Measurements from ENCODE around the gene RNF152.

The RNF152 gene

DNA sequence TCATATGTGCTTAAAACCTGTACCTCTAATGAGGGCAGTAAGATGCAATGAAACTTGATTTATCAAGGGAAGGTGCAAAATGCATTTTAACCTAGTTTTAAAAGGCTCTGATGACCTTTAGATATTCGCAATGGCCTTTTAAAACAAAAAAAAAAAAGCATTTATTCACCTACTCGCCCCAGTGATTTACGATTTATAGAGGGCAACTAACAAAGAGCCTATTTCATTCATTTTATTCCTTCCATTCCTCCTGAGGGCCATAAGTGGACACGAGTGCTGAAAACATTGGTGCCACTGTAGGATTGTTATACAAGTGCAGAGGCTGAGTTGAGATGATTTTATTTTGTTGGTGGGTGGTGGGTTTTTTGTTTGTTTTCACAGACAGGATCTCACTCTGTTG, 48.1 kb downstream of the RNF152 start:
- CTCF ChIA-PET: no interaction called here
- no peak for TF ChIP-seq CTCF (IDR thresholded peaks at IDR 0.05; ENCODE audit: control extremely low read depth, extremely low read depth, low read depth, missing control alignments)
- POLR2A ChIA-PET: no interaction called here
- no peak for DNase-seq (ENCODE audit: extremely low spot score)

GRCh38 chr18:61842146-61842545, 50.7 kb downstream of the RNF152 start:
- POLR2A ChIA-PET: no interaction called here
- no peak for DNase-seq (ENCODE audit: extremely low spot score)
- CTCF ChIA-PET: interaction anchor here (1.1 to 1.4 kb wide), 2 partner anchors 9 to 18 kb away, joined by 3 to 4 read pairs; no protein-coding TSS in a partner anchor
- TF ChIP-seq CTCF (IDR thresholded peaks at IDR 0.05; ENCODE audit: control extremely low read depth, extremely low read depth, low read depth, missing control alignments): no peak

GRCh38 chr18:61841706-61842105, 51.1 kb downstream of the RNF152 start:
- no peak for DNase-seq (ENCODE audit: extremely low spot score)
- ChIA-PET CTCF (interaction anchor here (1.1 kb wide), 1 partner anchor 19 kb away, joined by 3 read pairs; no protein-coding TSS in a partner anchor), POLR2A (no interaction called here)
- TF ChIP-seq CTCF (IDR thresholded peaks at IDR 0.05; ENCODE audit: control extremely low read depth, extremely low read depth, low read depth, missing control alignments): no peak

GRCh38 chr18:61840324-61840723, 52.5 kb downstream of the RNF152 start:
- ChIA-PET POLR2A (no interaction called here), CTCF (interaction anchor here (1.1 kb wide), 1 partner anchor 26 kb away, joined by 3 read pairs; no protein-coding TSS in a partner anchor)
- no peak for DNase-seq (ENCODE audit: extremely low spot score)
- TF ChIP-seq CTCF (IDR thresholded peaks at IDR 0.05; ENCODE audit: control extremely low read depth, extremely low read depth, low read depth, missing control alignments): no peak

DNA sequence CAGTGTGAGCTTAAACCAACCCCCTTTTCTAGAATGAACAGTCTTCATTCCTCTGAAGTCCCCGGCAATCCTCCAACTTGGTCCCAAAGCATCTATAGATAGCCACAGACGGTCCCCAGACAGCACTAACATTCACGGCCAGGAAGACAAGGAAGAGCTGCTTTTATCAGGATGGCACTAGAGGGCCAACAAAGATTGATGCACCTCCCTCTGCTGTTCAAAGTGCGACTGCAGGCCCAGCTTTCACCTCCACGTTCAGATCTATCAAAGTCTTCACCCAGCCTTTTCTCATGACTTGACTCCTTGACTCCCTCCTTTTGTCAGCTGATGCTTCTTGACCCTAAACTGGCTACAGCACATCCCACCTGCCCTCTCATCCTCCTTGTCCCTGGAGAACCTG, 54.3 kb downstream of the RNF152 start:
- ChIA-PET POLR2A (no interaction called here), CTCF (interaction anchor here (1.4 kb wide), 1 partner anchor 9 kb away, joined by 4 read pairs; no protein-coding TSS in a partner anchor)
- no peak for DNase-seq (ENCODE audit: extremely low spot score)
- no peak for TF ChIP-seq CTCF (IDR thresholded peaks at IDR 0.05; ENCODE audit: control extremely low read depth, extremely low read depth, low read depth, missing control alignments)

GRCh38 chr18:61833978-61834377, 58.8 kb downstream of the RNF152 start:
- no peak for DNase-seq (ENCODE audit: extremely low spot score)
- POLR2A ChIA-PET: no interaction called here
- TF ChIP-seq CTCF (IDR thresholded peaks at IDR 0.05; ENCODE audit: control extremely low read depth, extremely low read depth, low read depth, missing control alignments): no peak
- CTCF ChIA-PET: interaction anchor here (1.5 kb wide), 1 partner anchor 9 kb away, joined by 4 read pairs; no protein-coding TSS in a partner anchor

Measured in GM10248 (cell line).